MM.1S (cell line): Measurements from ENCODE around the gene DNAI2.

Experiments
- EZH2 ChIP-seq: fragments of 300-600 bp; sonication (generic); optimal IDR thresholded peaks from 2 replicates; pipeline ENCODE3; 2017; ENCODE audit warnings: low read depth, mild to moderate bottlenecking, antibody characterized with exemption, low read length, mixed read lengths
- EZH2phosphoT487 ChIP-seq: fragments of 300-600 bp; sonication (generic); IDR thresholded peaks from 2 replicates; pipeline ENCODE4 v1.6.1; 2018; ENCODE audit warnings: antibody characterized with exemption, low read length
- TF ChIP-seq, protein P1 (sequence below): fragments of 300-600 bp; sonication (generic); IDR thresholded peaks from 2 replicates; pipeline ENCODE4 v1.5.1; 2016; ENCODE audit warnings: antibody characterized with exemption, low read length, mixed read lengths

DNA sequence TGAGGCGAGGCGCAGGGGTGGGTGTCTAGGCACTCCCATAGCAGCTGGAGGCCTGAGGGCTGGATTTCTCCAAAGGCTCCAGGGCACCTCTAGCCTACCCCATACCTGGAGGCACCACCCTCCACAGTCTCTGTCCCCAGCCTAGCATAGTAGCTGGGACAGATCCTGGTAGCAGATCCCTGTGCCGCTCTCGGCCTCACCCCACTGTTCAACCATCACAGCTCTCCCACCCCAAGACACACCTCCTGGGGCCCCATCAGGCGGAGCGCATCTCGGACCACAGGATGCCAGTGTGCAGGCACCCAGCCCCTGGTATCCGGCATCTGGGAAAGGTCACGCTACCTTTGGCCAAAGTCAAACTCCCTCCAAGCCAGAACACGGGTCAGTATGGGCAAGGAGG, 80.5 kb downstream of the DNAI2 start:
- TF ChIP-seq, protein P1, sequence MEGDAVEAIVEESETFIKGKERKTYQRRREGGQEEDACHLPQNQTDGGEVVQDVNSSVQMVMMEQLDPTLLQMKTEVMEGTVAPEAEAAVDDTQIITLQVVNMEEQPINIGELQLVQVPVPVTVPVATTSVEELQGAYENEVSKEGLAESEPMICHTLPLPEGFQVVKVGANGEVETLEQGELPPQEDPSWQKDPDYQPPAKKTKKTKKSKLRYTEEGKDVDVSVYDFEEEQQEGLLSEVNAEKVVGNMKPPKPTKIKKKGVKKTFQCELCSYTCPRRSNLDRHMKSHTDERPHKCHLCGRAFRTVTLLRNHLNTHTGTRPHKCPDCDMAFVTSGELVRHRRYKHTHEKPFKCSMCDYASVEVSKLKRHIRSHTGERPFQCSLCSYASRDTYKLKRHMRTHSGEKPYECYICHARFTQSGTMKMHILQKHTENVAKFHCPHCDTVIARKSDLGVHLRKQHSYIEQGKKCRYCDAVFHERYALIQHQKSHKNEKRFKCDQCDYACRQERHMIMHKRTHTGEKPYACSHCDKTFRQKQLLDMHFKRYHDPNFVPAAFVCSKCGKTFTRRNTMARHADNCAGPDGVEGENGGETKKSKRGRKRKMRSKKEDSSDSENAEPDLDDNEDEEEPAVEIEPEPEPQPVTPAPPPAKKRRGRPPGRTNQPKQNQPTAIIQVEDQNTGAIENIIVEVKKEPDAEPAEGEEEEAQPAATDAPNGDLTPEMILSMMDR: no peak
- TF ChIP-seq EZH2: no peak
- no peak for TF ChIP-seq EZH2phosphoT487
